Nephron (organoid): ENCODE measurements around the gene HOXC9.
A peak's percentile ranks its signal among the peaks of the same experiment; 100 is the strongest.

Experiments
- H3K27ac Mint-ChIP-seq, 3 experiments: 2 replicates each; pipeline ENCODE4 v1.8.0; 2020; ENCODE audit warnings: mixed read lengths in 3 of 3, mild to moderate bottlenecking in 2 of 3, moderate library complexity in 1 of 3
- H3K27me3 Mint-ChIP-seq: 2 replicates; pipeline ENCODE4 v1.8.0; 2021; ENCODE audit warnings: low read depth, mild to moderate bottlenecking, moderate library complexity, mixed read lengths
- H3K36me3 Mint-ChIP-seq: 2 replicates; pipeline ENCODE4 v1.8.0; 2020; ENCODE audit warnings: low read depth, mixed read lengths
- H3K4me1 Mint-ChIP-seq: 2 replicates; pipeline ENCODE4 v1.8.0; 2020; ENCODE audit warnings: mixed read lengths
- H3K4me3 Mint-ChIP-seq, 3 experiments: 2 replicates each; pipeline ENCODE4 v1.8.0; 2020; ENCODE audit warnings: mild to moderate bottlenecking in 3 of 3, mixed read lengths in 3 of 3, moderate library complexity in 2 of 3
- H3K9me3 Mint-ChIP-seq: 2 replicates; pipeline ENCODE4 v1.8.0; 2020; ENCODE audit warnings: mixed read lengths
- CTCF ChIP-seq, 3 experiments: fragments of 200-600 bp; sonication (generic); IDR thresholded peaks; one replicate each; pipeline ENCODE4 v1.5.0; 2021; ENCODE audit warnings: antibody characterized with exemption in 3 of 3; ENCODE audit not compliant: unreplicated experiment in 3 of 3

HOXC9 gene

DNA sequence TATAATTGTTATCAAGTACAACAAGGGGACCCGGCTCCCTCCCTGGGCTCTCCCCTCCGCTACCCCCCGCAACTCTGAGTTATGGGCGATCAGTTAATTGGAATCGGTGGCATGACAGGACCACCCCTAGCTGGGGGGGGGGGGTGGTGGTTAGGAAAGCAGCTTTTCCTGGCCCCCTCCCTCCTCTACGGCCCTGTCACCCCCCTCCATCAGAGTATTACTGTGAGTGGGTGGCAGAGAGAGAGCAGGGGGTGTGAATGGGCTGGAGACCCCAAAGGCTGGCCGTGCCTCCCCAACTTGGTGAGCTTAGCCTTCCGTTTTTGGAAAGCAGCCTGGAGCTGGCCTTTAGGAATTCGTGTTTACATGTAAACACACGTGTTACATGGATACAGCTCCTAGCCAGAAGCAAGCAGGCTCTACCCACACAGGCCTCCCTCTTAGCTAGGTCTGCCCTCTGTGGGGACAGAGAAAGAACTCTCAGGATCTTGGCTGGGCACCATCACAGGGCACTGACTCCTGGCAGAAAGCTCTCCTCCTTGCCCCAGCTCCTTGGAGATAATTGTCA is 52.6 kb downstream of the HOXC9 start:
- TF ChIP-seq CTCF (IDR thresholded peaks at IDR 0.05; ENCODE audit: unreplicated experiment in 3 of 3), result no peak
- peaks cover 91% of the 10 kb centered on the region for H3K4me1 Mint-ChIP-seq
- H3K27me3 Mint-ChIP-seq, result peaks cover 36% of the 10 kb centered on the region
- no peaks in the 10 kb centered on the region for H3K9me3 Mint-ChIP-seq
- peaks cover 27% of the 10 kb centered on the region for H3K36me3 Mint-ChIP-seq
- peak overlapping the region; percentile 79 to 90 (median 86) for H3K27ac Mint-ChIP-seq
- peak overlapping the region; percentile 62 to 83 (median 69) for H3K4me3 Mint-ChIP-seq
